Gastroesophageal sphincter (tissue), 4 donors: ENCODE measurements around the gene TFPT. TPM values are rescaled to one million over a fixed set of nuclear protein-coding genes. Genes with fewer than 3 reads are reported as not detected.

Experiments
- ATAC-seq: fragments of 150-250 bp; one replicate; pipeline ENCODE4 v1.9.1; 2016; ENCODE audit warnings: mild to moderate bottlenecking, moderate library complexity
- H3K27ac ChIP-seq, 4 donors: fragments of 200-600 bp; sonication (generic) in 3 of 4; 1 replicate in 3 of 4; 2 replicates in 1 of 4; pipeline ENCODE4 v1.5.1; 2016 to 2019
- H3K27me3 ChIP-seq: fragments of 200-600 bp; sonication (generic); one replicate; pipeline ENCODE4 v1.5.1; 2019
- H3K36me3 ChIP-seq, 2 donors: fragments of 200-600 bp; sonication (generic); one replicate each; pipeline ENCODE4 v1.5.1; 2019; ENCODE audit warnings: control low read depth in 1 of 2
- H3K4me1 ChIP-seq, 3 donors: fragments of 200-600 bp; sonication (generic); 1 replicate in 2 of 3; 2 replicates in 1 of 3; pipeline ENCODE4 v1.5.1; 2016 to 2019; ENCODE audit warnings: control low read depth in 2 of 3
- H3K4me3 ChIP-seq, 2 donors: fragments of 200-600 bp; sonication (generic); one replicate each; pipeline ENCODE4 v1.5.1; 2019; ENCODE audit warnings: mild to moderate bottlenecking in 1 of 2, moderate library complexity in 1 of 2
- H3K9me3 ChIP-seq, 3 donors: fragments of 200-600 bp; sonication (generic); one replicate each; pipeline ENCODE4 v1.5.1; 2017 to 2019; ENCODE audit warnings: control low read depth in 2 of 3
- EP300 ChIP-seq: sonication (generic); formaldehyde crosslinking; IDR thresholded peaks from one replicate; pipeline ENCODE4 v1.6.1; 2017; ENCODE audit warnings: antibody characterized with exemption, mild to moderate bottlenecking
- POLR2A ChIP-seq, 2 donors: fragments of 450-650 bp; IDR thresholded peaks; one replicate each; pipeline ENCODE4 v1.6.1; 2017; ENCODE audit warnings: antibody characterized with exemption in 2 of 2, mild to moderate bottlenecking in 2 of 2, moderate library complexity in 1 of 2
- POLR2AphosphoS5 ChIP-seq: sonication (generic); formaldehyde crosslinking; IDR thresholded peaks from one replicate; pipeline ENCODE4 v1.6.1; 2017; ENCODE audit warnings: antibody characterized with exemption
- WGBS, 2 donors: methylation state at CpG; one replicate each; pipeline ENCODE4 v1.1.5; 2018; ENCODE audit warnings: low coverage in 1 of 2; 5-methylcytosine and 5-hydroxymethylcytosine counted together
- total RNA-seq, 4 donors: library from RNA; depleted of rRNA; stranded (reverse); fragments of >200 nt; gene quantifications; one replicate each; pipeline ENCODE4 v1.1.0, GENCODE V29; 2016
- TF ChIP-seq, protein P1 (sequence below), 4 experiments: fragments of 200-600 bp in 2 of 4; fragments of 450-650 bp in 2 of 4; sonication (generic) in 1 of 4; IDR thresholded peaks; one replicate each; pipeline ENCODE4 v1.5.1; 2017 to 2019; ENCODE audit warnings: antibody characterized with exemption in 4 of 4, mild to moderate bottlenecking in 2 of 4, moderate library complexity in 2 of 4

Gene TFPT
- total RNA-seq, 4 donors from 2014 or later = 12.5 to 20.9 (median 15.2) TPM

GRCh38 chr19:54107876-54108490 lies 7.5 kb downstream of the TFPT start:
- Histone ChIP-seq H3K36me3 (peaks cover 0 to 74% of the 10 kb centered on the region in 2 donors), H3K4me1 (peaks cover 0 to 18% (median 4%) of the 10 kb centered on the region in 3 donors), H3K27me3 (no peaks in the 10 kb centered on the region), H3K27ac (no peak overlapping the region), H3K9me3 (no peaks in the 10 kb centered on the region), H3K4me3 (no peak overlapping the region)
- no peak for TF ChIP-seq POLR2A (IDR thresholded peaks at IDR 0.05)
- no peak for TF ChIP-seq EP300
- TF ChIP-seq, protein P1, sequence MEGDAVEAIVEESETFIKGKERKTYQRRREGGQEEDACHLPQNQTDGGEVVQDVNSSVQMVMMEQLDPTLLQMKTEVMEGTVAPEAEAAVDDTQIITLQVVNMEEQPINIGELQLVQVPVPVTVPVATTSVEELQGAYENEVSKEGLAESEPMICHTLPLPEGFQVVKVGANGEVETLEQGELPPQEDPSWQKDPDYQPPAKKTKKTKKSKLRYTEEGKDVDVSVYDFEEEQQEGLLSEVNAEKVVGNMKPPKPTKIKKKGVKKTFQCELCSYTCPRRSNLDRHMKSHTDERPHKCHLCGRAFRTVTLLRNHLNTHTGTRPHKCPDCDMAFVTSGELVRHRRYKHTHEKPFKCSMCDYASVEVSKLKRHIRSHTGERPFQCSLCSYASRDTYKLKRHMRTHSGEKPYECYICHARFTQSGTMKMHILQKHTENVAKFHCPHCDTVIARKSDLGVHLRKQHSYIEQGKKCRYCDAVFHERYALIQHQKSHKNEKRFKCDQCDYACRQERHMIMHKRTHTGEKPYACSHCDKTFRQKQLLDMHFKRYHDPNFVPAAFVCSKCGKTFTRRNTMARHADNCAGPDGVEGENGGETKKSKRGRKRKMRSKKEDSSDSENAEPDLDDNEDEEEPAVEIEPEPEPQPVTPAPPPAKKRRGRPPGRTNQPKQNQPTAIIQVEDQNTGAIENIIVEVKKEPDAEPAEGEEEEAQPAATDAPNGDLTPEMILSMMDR (IDR thresholded peaks at IDR 0.05) = no peak
- TF ChIP-seq POLR2AphosphoS5 = no peak
- ATAC-seq = no peak
- WGBS, 2 donors = 69 to 75% methylated on average over 7 to 9 of the region's 21 CpGs

DNA sequence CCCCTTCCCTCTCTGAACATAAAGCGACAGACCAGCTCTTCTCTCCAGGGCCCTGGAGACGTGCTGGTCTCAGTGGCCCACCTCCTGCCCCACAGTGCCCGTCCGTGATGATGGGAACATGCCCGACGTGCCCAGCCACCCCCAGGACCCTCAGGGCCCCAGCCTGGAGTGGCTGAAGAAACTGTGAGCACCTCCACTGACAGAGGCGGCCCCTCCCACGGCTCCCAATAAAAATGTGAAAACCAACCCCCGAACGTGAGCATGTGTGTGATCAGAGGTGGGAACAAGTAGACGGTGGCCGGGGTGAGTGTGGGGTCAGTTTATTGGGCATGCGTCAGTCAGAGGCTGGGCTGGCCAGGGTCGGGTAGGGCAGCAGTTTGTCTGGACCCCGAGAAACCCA lies 8.7 kb downstream of the TFPT start:
- WGBS, 2 donors = 59 to 83% methylated on average over 3 of the region's 15 CpGs
- Histone ChIP-seq H3K4me1 (peaks cover 0 to 25% (median 8%) of the 10 kb centered on the region in 3 donors), H3K27me3 (no peaks in the 10 kb centered on the region), H3K4me3 (no peak overlapping the region), H3K9me3 (no peaks in the 10 kb centered on the region), H3K36me3 (peaks cover 0 to 66% of the 10 kb centered on the region in 2 donors), H3K27ac (no peak overlapping the region)
- no peak for TF ChIP-seq POLR2A (IDR thresholded peaks at IDR 0.05)
- no peak for TF ChIP-seq POLR2AphosphoS5
- no peak for TF ChIP-seq EP300
- TF ChIP-seq, protein P1 (IDR thresholded peaks at IDR 0.05) = no peak
- no peak for ATAC-seq

DNA sequence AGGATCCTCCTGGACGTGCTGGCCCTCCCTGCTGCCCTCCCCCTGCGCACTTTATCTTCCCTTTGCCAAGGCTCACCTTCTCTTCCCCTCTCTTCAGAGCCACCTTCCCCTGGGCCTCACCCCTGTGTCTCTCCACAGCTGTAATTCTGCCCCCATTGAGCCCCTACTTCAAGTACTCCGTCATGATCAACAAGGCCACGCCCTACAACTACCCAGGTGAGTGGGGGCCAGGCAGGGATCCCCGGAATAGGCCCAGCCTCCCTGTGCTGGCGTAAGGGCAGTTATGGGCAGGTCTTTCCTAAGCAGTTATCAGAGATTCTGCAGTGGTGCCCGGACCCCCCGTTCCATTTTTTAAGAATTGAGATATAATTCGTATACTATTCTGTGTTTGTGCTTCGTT lies 9.7 kb downstream of the TFPT start:
- TF ChIP-seq, protein P1 (IDR thresholded peaks at IDR 0.05) = no peak
- TF ChIP-seq POLR2AphosphoS5 (no peak), POLR2A (IDR thresholded peaks at IDR 0.05) (no peak), EP300 (no peak)
- Histone ChIP-seq H3K27ac (no peak overlapping the region), H3K27me3 (no peaks in the 10 kb centered on the region), H3K36me3 (peaks cover 0 to 57% of the 10 kb centered on the region in 2 donors), H3K4me3 (no peak overlapping the region), H3K4me1 (peaks cover 0 to 25% (median 8%) of the 10 kb centered on the region in 3 donors), H3K9me3 (no peaks in the 10 kb centered on the region)
- no peak for ATAC-seq
- WGBS, 2 donors = 87 to 93% methylated on average over 5 of the region's 10 CpGs

DNA sequence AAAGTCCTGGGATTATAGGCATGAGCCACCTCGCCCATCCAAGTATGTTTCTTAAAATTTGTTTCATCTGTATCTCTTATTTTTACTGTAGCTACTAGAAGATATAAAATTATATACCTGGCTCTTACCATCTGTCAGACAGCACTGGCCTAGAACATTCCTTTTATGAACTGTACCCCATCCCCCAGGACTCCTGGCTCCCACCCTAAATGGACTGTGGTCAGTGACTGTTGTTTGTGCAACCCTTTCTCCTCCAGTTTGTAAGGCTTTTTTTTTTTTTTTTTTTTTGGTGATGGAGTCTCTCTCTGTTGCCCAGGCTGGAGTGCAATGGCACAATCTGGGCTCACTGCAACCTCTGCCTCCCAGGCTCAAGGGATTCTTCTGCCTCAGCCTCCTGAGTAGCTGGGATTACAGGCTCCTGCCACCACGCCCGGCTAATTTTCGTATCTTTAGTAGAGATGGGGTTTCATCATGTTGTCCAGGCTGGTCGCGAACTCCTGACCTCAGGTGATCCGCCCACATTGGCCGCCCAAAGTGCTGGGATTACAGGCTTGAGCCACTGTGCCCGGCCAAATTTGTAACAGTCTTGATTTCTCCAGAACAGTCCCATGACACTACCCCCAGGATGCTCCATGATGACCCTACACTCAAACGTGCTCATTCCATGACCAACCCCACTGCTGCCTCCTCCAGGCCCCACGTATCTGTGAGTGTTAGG lies 10.3 kb downstream of the TFPT start:
- no peak overlapping the region for H3K27ac ChIP-seq
- 81 to 92% methylated on average over 3 to 11 of the region's 11 CpGs for WGBS, 2 donors
- H3K9me3 ChIP-seq = no peaks in the 10 kb centered on the region
- no peak for ATAC-seq
- H3K4me3 ChIP-seq = no peak overlapping the region
- peaks cover 0 to 25% (median 8%) of the 10 kb centered on the region in 3 donors for H3K4me1 ChIP-seq
- no peaks in the 10 kb centered on the region for H3K27me3 ChIP-seq
- TF ChIP-seq EP300 = no peak
- TF ChIP-seq, protein P1 (IDR thresholded peaks at IDR 0.05) = no peak
- TF ChIP-seq POLR2AphosphoS5 = no peak
- no peak for TF ChIP-seq POLR2A (IDR thresholded peaks at IDR 0.05)
- H3K36me3 ChIP-seq = peaks cover 0 to 51% of the 10 kb centered on the region in 2 donors
